ENCODE data around the gene INMT. TPM values are rescaled to one million over a fixed set of nuclear protein-coding genes. Genes with fewer than 3 reads are reported as not detected.

INMT gene
- total and polyA plus RNA-seq, 2 of the 8 experiments (the other 6 are each of a cell fraction or from before 2014, with no cell fraction given): 0.60 to 0.94 TPM

GRCh38 chr7:30733216-30733615, 18.7 kb upstream of the INMT start (continued):
- TF ChIP-seq KDM1A (IDR thresholded peaks at IDR 0.05; ENCODE audit: borderline replicate concordance, low read length): no peak
- no peak for TF ChIP-seq TBP (IDR thresholded peaks at IDR 0.05; ENCODE audit: low read depth, low read length)
- TF ChIP-seq CHD1 (IDR thresholded peaks at IDR 0.05; ENCODE audit: low read depth, low read length): no peak
